Fibroblast of villous mesenchyme (primary cell): ENCODE data around the gene CDC42SE1. TPM values are rescaled to one million over a fixed set of nuclear protein-coding genes. Genes with fewer than 3 reads are reported as not detected.

ENCODE experiments used
- DNase-seq: peaks from one replicate; pipeline ENCODE4 v3.0.0-alpha.2; 2010; ENCODE audit warnings: low read depth
- H3K4me3 ChIP-seq: 2 replicates; pipeline ENCODE4 v1.5.1; 2011; ENCODE audit warnings: low read depth, mild to moderate bottlenecking, low read length
- CTCF ChIP-seq: IDR thresholded peaks from 2 replicates; pipeline ENCODE4 v1.5.1; 2012; ENCODE audit warnings: low read depth, mild to moderate bottlenecking, low read length; ENCODE audit not compliant: insufficient read depth
- total RNA-seq: library from RNA; depleted of rRNA; stranded (reverse); fragments of >200 nt; gene quantifications from 2 replicates; pipeline ENCODE4 v1.2.3, GENCODE V29; 2012

Gene CDC42SE1
- total RNA-seq, 1 donor, result 68.2 TPM

- no peak for DNase-seq
- no peak overlapping the region for H3K4me3 ChIP-seq
- TF ChIP-seq CTCF, result no peak
Measured at GRCh38 chr1:151054971-151055547, 4.4 kb downstream of the CDC42SE1 start.

- no peak for DNase-seq
- H3K4me3 ChIP-seq, result no peak overlapping the region
- no peak for TF ChIP-seq CTCF
Measured at GRCh38 chr1:151051356-151052009, 7.9 kb downstream of the CDC42SE1 start.

DNA sequence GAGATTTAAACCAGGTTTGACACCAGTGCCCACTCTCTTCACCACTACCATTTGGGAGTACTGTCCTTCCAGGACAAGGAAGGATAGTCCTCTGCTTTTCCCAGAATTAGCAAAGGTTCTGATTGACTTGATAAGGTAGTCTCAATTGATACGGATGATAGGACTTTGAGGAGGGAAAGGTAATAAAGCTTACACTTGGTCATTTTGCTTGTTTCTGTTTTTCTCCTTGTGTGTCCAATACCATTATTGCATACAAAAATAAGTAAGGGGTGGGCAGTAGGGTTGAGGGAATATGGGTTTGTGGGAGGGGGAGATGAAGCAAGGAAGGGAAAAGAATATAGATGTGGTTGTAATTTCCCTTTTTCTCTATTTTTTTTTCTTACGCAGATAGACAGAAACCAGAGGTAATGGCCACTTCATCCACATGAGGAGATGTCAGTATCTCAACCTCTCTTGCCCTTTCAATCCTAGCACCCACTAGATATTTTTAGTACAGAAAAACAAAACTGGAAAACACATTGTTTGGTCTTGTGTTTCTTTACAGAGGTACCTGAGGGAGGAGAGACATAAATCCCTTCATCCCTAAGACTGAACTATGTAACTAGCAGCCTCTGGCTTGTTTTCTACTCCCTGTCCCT lies 9.3 kb downstream of the CDC42SE1 start:
- DNase-seq, result no peak
- no peak for TF ChIP-seq CTCF
- no peak overlapping the region for H3K4me3 ChIP-seq

GRCh38 chr1:151049458-151049857 lies 10.0 kb downstream of the CDC42SE1 start:
- no peak overlapping the region for H3K4me3 ChIP-seq
- no peak for DNase-seq
- no peak for TF ChIP-seq CTCF

DNA sequence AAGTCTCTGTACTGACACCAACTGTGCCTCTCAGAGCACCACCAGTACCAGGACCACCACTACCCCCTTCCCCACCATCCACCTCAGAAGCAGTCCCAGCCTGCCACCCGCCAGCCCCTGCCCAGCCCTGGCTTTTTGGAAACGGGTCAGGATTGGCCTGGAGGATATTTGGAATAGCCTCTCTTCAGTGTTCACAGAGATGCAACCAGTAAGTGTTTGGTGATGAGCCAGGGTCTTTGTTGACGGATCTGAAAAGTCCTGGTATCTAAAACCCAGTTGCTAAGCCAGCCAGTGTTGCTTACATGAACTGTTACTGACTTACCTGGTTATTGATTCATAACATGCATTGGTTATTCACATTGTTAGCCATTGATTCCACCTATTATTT lies 10.8 kb downstream of the CDC42SE1 start:
- peak overlapping the region; percentile 84 for H3K4me3 ChIP-seq
- TF ChIP-seq CTCF, result no peak
- DNase-seq, result no peak

GRCh38 chr1:151047925-151048644 lies 11.3 kb downstream of the CDC42SE1 start:
- DNase-seq, result peak; percentile 58
- peak; percentile 60 for TF ChIP-seq CTCF
- peak overlapping the region; percentile 84 for H3K4me3 ChIP-seq
